ENCODE results near the gene ANKH.

Gene ANKH

GRCh38 chr5:14673443-14673842 is 198.1 kb downstream of the ANKH start:
- TF ChIP-seq FOXM1 (IDR thresholded peaks at IDR 0.05; ENCODE audit: borderline replicate concordance, low read depth): no peak
- no peak for TF ChIP-seq NFIC (IDR thresholded peaks at IDR 0.05)
- no peak for TF ChIP-seq TAF1 (IDR thresholded peaks at IDR 0.05; ENCODE audit: low read depth)
- TF ChIP-seq TEAD4 (IDR thresholded peaks at IDR 0.05): no peak
- no peak for TF ChIP-seq ZBTB7A (IDR thresholded peaks at IDR 0.05; ENCODE audit: low read depth)
- no peak for TF ChIP-seq TCF12 (IDR thresholded peaks at IDR 0.05; ENCODE audit: low read depth)
- TF ChIP-seq REST (IDR thresholded peaks at IDR 0.05; ENCODE audit: low read depth): no peak
- no peak for TF ChIP-seq EP300 (IDR thresholded peaks at IDR 0.05; ENCODE audit: borderline replicate concordance)
- TF ChIP-seq MAX (IDR thresholded peaks at IDR 0.05): no peak
- no peak for TF ChIP-seq CEBPB (IDR thresholded peaks at IDR 0.05)
- TF ChIP-seq USF1 (IDR thresholded peaks at IDR 0.05): no peak
- no peak for TF ChIP-seq YY1 (IDR thresholded peaks at IDR 0.05; ENCODE audit: low read depth)
- no peak for TF ChIP-seq CREB1 (IDR thresholded peaks at IDR 0.05; ENCODE audit: low read depth)
- no peak for TF ChIP-seq EGR1 (IDR thresholded peaks at IDR 0.05)
- no peak for TF ChIP-seq RAD21 (IDR thresholded peaks at IDR 0.05; ENCODE audit: low read depth)

DNA sequence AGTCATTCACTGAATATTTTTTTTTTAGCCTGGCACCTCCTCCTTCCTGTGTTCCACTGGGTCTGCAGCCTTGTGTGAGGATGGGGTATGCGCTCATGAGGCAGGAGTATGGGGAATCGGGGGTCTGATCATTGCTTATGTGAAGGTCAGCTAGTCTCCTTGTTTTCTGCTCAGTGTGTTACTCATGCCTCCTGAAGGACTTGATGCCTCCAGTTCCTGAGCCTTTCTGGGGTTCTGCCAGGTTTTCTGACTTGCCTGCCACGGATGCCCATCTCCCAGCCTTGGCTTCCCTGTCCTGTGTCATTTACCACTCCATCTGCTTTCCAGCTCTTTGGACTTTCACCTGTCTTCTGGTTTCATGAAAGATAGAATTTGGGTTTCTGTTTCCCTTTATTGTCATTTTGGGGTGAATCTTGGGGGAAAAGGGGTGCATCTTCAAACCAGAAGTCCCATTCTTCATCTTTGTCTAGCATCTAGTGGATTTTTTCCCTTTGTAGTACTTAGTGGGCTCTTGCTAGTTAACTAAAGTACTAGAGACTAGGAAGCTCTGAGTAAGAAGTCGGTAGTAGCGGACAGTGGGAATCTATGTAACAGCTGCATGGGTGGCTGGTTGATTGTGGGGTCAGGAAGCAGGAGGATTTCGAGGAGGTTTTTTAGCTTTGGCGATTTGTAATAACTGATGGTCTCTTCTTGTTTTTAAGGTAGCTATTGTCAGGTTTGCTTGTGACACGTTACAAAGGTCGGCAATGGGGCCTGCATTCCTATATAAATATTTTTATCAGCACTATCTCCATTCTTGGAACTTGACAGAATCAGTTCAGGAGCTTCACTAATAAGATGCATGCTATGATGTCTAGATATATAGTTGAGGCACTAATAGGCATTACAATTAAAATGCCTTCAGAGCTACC is 198.8 kb downstream of the ANKH start:
- TF ChIP-seq TAF1 (IDR thresholded peaks at IDR 0.05; ENCODE audit: low read depth) (no peak), FOXM1 (IDR thresholded peaks at IDR 0.05; ENCODE audit: borderline replicate concordance, low read depth) (no peak), CREB1 (IDR thresholded peaks at IDR 0.05; ENCODE audit: low read depth) (no peak), RAD21 (IDR thresholded peaks at IDR 0.05; ENCODE audit: low read depth) (no peak), YY1 (IDR thresholded peaks at IDR 0.05; ENCODE audit: low read depth) (no peak), CEBPB (IDR thresholded peaks at IDR 0.05) (no peak), NFIC (IDR thresholded peaks at IDR 0.05) (no peak), USF1 (IDR thresholded peaks at IDR 0.05) (no peak), TEAD4 (IDR thresholded peaks at IDR 0.05) (no peak), EGR1 (IDR thresholded peaks at IDR 0.05) (no peak), ZBTB7A (IDR thresholded peaks at IDR 0.05; ENCODE audit: low read depth) (no peak), EP300 (IDR thresholded peaks at IDR 0.05; ENCODE audit: borderline replicate concordance) (no peak), MAX (IDR thresholded peaks at IDR 0.05) (no peak), REST (IDR thresholded peaks at IDR 0.05; ENCODE audit: low read depth) (no peak), TCF12 (IDR thresholded peaks at IDR 0.05; ENCODE audit: low read depth) (no peak)

GRCh38 chr5:14672082-14672481 is 199.5 kb downstream of the ANKH start:
- TF ChIP-seq ZBTB7A (IDR thresholded peaks at IDR 0.05; ENCODE audit: low read depth): no peak
- TF ChIP-seq FOXM1 (IDR thresholded peaks at IDR 0.05; ENCODE audit: borderline replicate concordance, low read depth): no peak
- no peak for TF ChIP-seq TCF12 (IDR thresholded peaks at IDR 0.05; ENCODE audit: low read depth)
- no peak for TF ChIP-seq CEBPB (IDR thresholded peaks at IDR 0.05)
- no peak for TF ChIP-seq CREB1 (IDR thresholded peaks at IDR 0.05; ENCODE audit: low read depth)
- no peak for TF ChIP-seq NFIC (IDR thresholded peaks at IDR 0.05)
- TF ChIP-seq MAX (IDR thresholded peaks at IDR 0.05): no peak
- TF ChIP-seq TEAD4 (IDR thresholded peaks at IDR 0.05): no peak
- TF ChIP-seq REST (IDR thresholded peaks at IDR 0.05; ENCODE audit: low read depth): no peak
- no peak for TF ChIP-seq USF1 (IDR thresholded peaks at IDR 0.05)
- no peak for TF ChIP-seq EP300 (IDR thresholded peaks at IDR 0.05; ENCODE audit: borderline replicate concordance)
- TF ChIP-seq RAD21 (IDR thresholded peaks at IDR 0.05; ENCODE audit: low read depth): no peak
- no peak for TF ChIP-seq YY1 (IDR thresholded peaks at IDR 0.05; ENCODE audit: low read depth)
- no peak for TF ChIP-seq TAF1 (IDR thresholded peaks at IDR 0.05; ENCODE audit: low read depth)
- TF ChIP-seq EGR1 (IDR thresholded peaks at IDR 0.05): no peak

All from Ishikawa (cell line).